ENCODE data around the gene IFIT3.
"Not testable (repeated sequence)": the region's sequence is repeated elsewhere in the genome, so short reads cannot be mapped to it uniquely, and the experiment has no call there.

IFIT3 gene

DNA sequence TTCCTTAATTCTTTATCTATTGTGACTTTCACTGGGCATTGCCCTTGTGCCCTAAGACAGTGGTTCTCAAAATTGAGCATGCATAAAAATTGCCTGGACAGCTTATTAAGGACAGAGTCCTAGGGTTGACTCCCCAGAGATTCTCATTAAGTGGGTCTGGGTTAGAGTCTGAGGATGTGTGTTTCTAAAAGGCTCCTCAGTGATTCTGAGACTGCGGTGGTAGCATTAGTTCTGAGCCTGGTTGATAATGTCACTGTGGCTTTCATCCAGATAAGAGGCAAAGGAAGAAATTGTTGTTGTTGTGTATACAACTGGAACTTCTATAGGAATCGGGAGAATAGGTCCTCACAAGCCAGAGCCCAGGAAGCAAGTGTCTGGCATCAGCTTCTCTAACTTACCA lies 24.6 kb upstream of the IFIT3 start:
- no peak for DNase-seq (ENCODE audit: low read depth in 2 of 2)

- no peak for DNase-seq (ENCODE audit: low read depth in 2 of 2)
Measured at GRCh38 chr10:89304026-89304425, 23.8 kb upstream of the IFIT3 start.

DNA sequence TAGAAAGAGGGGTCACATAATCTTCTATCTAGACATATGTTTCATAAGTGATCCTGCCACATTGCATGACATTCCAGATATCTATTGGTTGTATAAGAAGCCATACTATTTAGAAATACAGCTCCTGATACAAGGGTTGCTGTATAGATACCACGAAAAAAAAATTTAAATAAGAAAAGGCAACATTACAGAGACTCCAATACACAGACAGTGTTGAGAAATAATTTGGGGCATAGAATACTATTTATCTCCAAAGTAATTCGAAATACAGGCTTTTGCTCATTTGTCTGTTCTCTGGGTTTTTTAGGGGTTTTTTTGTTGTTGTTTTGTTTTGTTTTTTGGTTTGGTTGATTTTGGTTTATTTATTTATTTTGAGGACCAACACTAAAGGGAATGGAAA lies 23.4 kb upstream of the IFIT3 start:
- DNase-seq (ENCODE audit: low read depth in 2 of 2): no peak

GRCh38 chr10:89304925-89305324 lies 22.9 kb upstream of the IFIT3 start:
- no peak for DNase-seq (ENCODE audit: low read depth in 2 of 2)

- no peak for DNase-seq (ENCODE audit: low read depth in 2 of 2)
Measured at GRCh38 chr10:89305766-89306433, 21.9 kb upstream of the IFIT3 start.

- no peak for DNase-seq (ENCODE audit: low read depth in 2 of 2)
Measured at GRCh38 chr10:89306434-89307268, 21.1 kb upstream of the IFIT3 start.

GRCh38 chr10:89307269-89307577 lies 20.6 kb upstream of the IFIT3 start:
- DNase-seq (ENCODE audit: low read depth in 2 of 2): no peak

- no peak for DNase-seq (ENCODE audit: low read depth in 2 of 2)
Measured at GRCh38 chr10:89308266-89308665, 19.5 kb upstream of the IFIT3 start.

DNA sequence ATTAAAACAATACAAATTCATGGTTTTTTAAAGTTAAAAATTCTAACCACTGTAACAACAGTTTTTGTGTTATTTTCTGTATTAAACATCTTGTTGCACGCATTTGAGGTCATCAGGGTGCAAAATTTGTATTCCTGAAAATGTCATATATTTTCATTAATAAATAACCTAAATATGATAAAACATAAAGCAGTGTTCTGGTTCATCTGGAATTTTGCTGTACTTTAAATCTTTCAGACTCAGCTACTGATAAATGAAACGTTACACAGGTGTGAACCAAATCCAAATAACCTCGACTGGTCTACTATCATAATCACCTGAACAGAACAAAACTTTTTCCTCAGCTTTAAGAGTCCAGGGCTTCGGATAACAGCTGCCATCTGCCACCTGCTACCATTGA lies 19.1 kb upstream of the IFIT3 start:
- DNase-seq (ENCODE audit: low read depth in 2 of 2): no peak

DNA sequence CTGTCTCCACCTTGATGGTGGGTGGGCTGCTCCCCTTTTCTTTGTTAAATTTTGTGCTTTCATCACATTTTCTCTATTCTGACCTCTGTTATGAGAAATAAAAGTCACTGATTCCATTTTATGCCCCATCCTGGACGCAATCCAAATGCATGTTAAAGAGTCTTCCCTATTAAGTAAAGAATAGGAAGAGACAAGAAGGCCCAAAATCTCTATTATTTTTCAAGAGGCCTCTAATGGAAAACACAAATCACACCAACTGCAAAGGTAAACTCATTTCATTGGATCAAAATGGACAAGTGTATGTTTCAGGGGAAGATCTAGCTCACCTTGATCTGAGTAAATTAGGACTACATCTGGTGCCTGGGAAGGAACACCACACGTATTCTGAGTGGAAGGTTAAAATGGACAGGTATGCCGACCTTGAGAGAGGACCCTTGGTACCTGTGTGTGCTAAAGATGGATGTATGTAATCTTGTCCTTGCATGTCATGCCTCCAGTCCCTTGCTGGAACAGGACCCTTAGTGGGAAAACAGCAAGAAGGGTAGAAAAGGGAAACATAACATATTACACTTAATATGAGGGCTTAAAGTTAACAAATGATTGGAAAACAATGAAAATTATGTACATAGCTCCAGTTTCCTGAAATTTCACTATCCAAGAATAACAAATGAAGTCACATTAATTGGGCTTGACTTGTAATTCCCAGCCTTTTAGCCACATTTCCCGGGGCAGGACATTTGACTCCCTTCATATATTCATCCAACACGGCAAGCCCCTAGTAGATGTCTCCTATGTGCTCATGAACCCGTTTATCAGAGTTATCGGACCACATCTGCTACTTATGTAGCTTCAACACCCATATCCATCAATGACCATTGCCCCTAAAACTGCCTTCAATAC lies 18.4 kb upstream of the IFIT3 start:
- DNase-seq (ENCODE audit: low read depth in 2 of 2): no peak

GRCh38 chr10:89310056-89310893 lies 17.5 kb upstream of the IFIT3 start:
- DNase-seq (ENCODE audit: low read depth in 2 of 2): no peak

DNA sequence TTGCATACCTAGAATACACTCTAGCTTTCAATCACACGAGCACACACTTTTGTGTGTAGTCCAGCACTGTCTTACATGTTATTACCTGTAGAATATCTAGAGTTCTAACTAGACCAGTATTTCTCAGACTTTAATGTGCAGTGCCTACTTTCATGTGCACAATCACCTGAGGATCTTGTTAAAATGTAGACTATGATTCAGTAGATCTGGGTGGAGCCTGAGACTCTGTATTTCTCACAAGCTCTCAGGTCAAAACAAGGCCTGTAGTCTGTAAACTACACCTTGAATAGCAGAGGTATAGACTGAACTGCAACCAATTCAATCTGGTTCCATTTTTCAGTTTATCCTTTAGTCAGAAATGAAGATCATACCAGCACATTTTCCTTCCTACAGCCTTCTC lies 14.8 kb upstream of the IFIT3 start:
- DNase-seq (ENCODE audit: low read depth in 2 of 2): no peak

GRCh38 chr10:89314676-89315075 lies 13.1 kb upstream of the IFIT3 start:
- DNase-seq (ENCODE audit: low read depth in 2 of 2): no peak

- not testable (repeated sequence) for DNase-seq (ENCODE audit: low read depth in 2 of 2)
Measured at GRCh38 chr10:89318047-89318446, 9.8 kb upstream of the IFIT3 start.

GRCh38 chr10:89325081-89325480 lies 2.7 kb upstream of the IFIT3 start:
- DNase-seq (ENCODE audit: low read depth in 2 of 2): not testable (repeated sequence)

DNA sequence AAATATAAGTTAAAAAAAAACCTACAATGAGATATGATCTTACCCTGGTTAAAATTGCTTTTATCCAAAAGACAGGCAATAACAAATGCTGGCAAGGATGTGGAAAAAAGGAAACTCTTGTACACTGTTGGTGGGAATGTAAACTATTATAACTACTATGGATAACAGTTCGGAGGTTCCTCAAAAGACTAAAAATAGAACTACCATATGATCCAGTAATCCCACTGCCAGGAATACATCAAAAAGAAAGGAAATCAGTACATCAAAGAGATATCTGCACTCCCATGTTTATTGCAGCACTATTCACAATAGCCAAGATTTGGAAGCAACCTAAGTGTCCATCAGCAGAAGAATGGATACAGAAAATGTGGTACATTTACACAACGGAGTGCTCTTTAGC lies 1.9 kb upstream of the IFIT3 start:
- DNase-seq (ENCODE audit: low read depth in 2 of 2): not testable (repeated sequence)

GRCh38 chr10:89329151-89329550 lies 1.4 kb downstream of the IFIT3 start:
- no peak for DNase-seq (ENCODE audit: low read depth in 2 of 2)

DNA sequence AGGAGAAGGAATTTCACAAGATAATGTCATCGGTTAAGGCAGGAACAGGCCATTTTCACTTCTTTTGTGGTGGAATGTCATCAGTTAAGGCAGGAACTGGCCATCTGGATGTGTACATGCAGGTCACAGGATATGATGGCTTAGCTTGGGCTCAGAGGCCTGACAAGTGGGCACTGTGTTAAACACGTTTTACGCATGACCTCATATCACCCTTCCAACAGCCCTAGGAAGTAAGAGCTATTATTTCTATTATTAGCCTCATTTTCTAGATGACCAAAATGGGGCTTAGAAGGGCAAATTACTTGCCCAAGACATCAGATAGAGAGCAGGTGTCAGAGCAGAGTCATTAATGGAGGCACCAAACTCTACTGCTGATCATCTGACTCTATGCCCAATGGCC lies 2.2 kb downstream of the IFIT3 start:
- DNase-seq (ENCODE audit: low read depth in 2 of 2): not testable (repeated sequence)

- no peak for DNase-seq (ENCODE audit: low read depth in 2 of 2)
Measured at GRCh38 chr10:89330537-89331212, 2.9 kb downstream of the IFIT3 start.

- not testable (repeated sequence) for DNase-seq (ENCODE audit: low read depth in 2 of 2)
Measured at GRCh38 chr10:89331487-89332122, 3.8 kb downstream of the IFIT3 start.

Measured in stimulated activated CD4-positive, alpha-beta T cell treated with anti-CD3 and anti-CD28 coated beads, Interleukin-4, amount 100 ng/mL, for 48 hours (primary cell).